ENCODE results near the gene RBM8A.

RBM8A gene

DNA sequence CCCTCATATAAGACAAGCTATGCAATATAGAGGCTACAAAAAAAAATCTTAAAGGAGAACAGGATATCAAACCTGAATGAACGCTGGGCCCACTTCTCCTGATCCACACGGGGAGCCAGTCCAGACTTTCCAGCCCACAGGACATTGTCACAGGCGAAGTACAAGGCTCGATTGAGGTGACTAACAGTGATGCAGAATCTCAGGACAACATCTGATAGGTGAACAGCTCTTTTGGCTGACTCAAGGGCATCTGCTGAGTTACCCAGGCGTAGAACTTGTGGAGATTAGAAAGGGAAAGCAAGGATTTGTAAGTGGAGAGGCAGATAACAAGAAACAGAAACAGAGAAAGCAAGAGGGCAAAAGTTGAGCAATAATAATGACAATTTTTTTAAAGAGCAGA is 10.5 kb downstream of the RBM8A start:
- Mint-ChIP-seq H3K27ac (peak overlapping the region; percentile 81), H3K9me3 (no peaks in the 10 kb centered on the region), H3K4me1 (ENCODE audit: low read depth) (peaks cover 59% of the 10 kb centered on the region), H3K36me3 (ENCODE audit: low read depth) (peaks cover 77% of the 10 kb centered on the region), H3K4me3 (peak overlapping the region; percentile 93), H3K27me3 (no peaks in the 10 kb centered on the region)
- no peak for DNase-seq

DNA sequence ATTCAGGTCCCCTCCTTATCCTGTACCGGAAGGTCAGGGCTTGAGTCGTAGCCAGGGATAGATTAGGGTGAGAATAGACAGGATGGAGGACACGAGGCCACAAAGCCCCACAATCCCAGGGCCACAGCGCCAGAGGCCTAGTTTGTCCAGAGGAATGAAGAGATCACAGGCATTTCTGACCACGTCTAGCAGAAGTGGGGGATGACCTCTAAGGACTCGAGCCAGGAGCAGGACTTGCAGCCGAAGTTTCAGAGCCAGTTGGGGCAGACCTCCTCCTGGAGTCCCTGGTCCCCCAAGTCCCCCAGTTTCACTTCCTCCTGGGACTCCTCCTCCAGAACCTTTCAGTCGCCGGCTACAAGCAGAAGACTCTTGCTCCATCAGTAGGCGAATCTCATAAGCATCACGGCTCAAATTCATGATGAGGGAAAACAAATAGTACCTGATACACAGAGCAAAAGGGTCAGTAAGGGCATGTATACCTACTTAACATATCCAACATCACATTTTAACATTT is 15.1 kb downstream of the RBM8A start:
- peak overlapping the region; percentile 62 for H3K27ac Mint-ChIP-seq

DNA sequence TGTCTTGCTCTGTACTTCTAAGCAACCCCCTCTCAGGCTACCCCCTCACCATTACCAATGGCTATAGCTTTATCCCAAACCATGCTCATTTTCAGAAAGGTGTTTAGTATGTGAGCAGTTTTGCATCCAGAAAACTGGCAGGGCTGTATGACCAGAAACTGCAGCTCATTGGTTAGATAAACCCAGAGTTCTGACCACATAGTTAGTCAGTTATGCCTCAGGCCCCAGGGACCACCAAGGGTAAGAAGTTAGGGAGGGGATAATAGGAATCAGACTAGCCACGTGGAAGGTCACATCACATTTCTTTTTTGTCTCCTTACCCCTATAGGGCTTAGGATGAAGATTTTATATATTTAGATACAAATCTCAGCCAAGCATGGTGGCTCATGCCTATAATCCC is 18.6 kb downstream of the RBM8A start:
- Mint-ChIP-seq H3K4me3 (no peak overlapping the region), H3K9me3 (no peaks in the 10 kb centered on the region), H3K4me1 (ENCODE audit: low read depth) (peaks cover 12% of the 10 kb centered on the region), H3K27me3 (no peaks in the 10 kb centered on the region), H3K36me3 (ENCODE audit: low read depth) (peaks cover 38% of the 10 kb centered on the region), H3K27ac (no peak overlapping the region)
- DNase-seq, result no peak

More for the DNA sequence above, 15.1 kb downstream of the RBM8A start:
- Mint-ChIP-seq H3K9me3 (no peaks in the 10 kb centered on the region), H3K27me3 (no peaks in the 10 kb centered on the region), H3K36me3 (ENCODE audit: low read depth) (peaks cover 67% of the 10 kb centered on the region), H3K4me3 (no peak overlapping the region), H3K4me1 (ENCODE audit: low read depth) (peaks cover 30% of the 10 kb centered on the region)
- no peak for DNase-seq

DNA sequence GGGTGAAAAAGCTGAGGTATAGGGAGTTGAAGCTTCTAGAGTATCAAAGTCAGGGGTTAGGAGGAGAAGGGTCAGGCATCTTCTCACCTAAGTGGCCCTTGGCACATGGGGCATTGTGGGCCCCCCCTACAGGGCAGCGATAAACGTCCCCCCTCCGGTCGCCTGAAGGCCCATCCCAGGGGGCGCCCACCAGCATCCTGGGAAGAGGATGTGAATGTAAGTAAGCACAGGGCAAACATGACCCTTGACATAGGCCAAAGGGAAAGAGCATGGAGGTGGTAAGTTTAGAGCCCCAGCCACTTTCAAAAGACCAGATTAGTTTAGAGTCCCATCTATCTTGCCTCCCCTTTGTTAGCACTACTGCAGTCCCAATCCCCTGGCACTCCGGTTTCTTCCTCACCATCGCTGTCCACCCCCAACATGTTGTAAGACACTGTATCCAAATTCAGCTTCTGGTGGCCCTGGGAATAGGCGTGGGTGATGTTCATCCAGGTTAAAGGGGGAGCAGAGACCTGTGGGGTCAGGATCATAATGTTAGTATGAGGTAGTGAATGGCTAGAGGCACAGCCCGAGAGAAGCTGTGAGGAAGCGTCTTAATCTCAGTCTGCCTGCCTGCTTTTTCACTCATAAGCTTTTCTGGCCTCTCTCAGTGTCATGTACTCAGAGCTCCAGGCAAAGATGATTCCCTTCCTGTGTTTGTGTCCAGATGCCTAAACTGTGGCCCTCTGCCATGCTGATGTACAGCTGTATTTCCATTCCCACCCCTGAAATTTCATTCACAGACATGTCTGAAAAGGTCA is 20.1 kb downstream of the RBM8A start:
- no peak overlapping the region for H3K4me3 Mint-ChIP-seq
- peaks cover 5% of the 10 kb centered on the region for H3K4me1 Mint-ChIP-seq (ENCODE audit: low read depth)
- DNase-seq, result no peak
- peaks cover 24% of the 10 kb centered on the region for H3K36me3 Mint-ChIP-seq (ENCODE audit: low read depth)
- H3K9me3 Mint-ChIP-seq, result no peaks in the 10 kb centered on the region
- no peak overlapping the region for H3K27ac Mint-ChIP-seq
- no peaks in the 10 kb centered on the region for H3K27me3 Mint-ChIP-seq

DNA sequence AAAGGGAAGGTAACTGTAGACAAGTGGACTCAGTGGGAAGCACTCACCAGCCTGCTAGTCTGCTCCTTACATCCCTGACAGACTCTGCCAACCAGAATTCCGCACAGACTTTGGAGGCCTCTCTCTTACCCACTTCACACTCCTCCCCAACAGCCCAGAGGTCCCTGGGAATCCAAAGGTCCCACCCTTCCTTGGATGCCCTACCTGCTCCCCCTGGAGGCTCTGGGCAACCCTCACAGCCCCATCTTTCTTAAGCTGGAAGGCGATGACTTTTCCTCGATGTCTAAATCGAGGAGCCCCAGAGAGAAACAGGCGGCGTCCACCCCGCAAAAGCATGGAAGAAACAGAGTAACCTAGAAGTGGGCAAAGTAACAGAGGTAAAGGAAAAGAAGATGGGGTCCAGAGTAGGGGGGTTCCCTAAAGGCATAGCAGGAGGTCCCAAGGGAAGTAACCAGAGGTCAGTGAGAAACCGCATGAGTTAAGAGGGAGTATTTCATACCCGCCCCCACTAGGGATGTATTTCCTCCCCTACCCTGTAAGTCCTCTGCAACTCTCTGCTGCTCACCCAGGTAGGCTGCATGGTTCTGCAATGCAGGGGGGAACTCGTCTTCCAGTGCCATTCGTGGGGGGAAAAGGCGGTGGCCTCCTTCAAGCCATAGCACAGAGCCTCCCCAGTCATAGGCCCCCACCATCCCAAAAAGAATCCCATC is 25.8 kb downstream of the RBM8A start:
- no peak overlapping the region for H3K4me3 Mint-ChIP-seq
- H3K4me1 Mint-ChIP-seq (ENCODE audit: low read depth), result no peaks in the 10 kb centered on the region
- peaks cover 10% of the 10 kb centered on the region for H3K36me3 Mint-ChIP-seq (ENCODE audit: low read depth)
- no peaks in the 10 kb centered on the region for H3K27me3 Mint-ChIP-seq
- H3K27ac Mint-ChIP-seq, result no peak overlapping the region
- DNase-seq, result no peak
- H3K9me3 Mint-ChIP-seq, result no peaks in the 10 kb centered on the region

DNA sequence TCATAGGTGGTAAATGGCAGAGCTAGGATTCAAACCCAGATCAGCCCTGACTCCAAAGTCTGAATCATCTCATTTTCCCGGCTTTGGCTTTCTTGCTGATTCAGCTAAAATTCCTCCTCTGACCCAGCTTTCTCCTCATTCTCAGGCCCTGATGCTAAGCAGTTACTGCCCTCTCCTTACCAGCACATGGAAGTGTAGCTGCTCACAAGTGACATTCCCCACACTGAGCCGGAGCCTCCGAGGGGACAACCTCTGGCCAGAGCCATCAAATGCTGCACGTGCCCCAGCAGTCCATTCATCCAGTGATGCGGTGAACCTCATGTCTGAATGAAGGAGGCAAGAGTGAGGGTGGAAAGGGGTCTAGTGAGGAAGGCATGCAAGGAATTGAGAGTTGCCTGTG is 28.5 kb downstream of the RBM8A start:
- H3K36me3 Mint-ChIP-seq (ENCODE audit: low read depth), result peaks cover 10% of the 10 kb centered on the region
- no peak overlapping the region for H3K4me3 Mint-ChIP-seq
- no peaks in the 10 kb centered on the region for H3K27me3 Mint-ChIP-seq
- no peak for DNase-seq
- no peaks in the 10 kb centered on the region for H3K9me3 Mint-ChIP-seq
- no peak overlapping the region for H3K27ac Mint-ChIP-seq
- H3K4me1 Mint-ChIP-seq (ENCODE audit: low read depth), result no peaks in the 10 kb centered on the region

DNA sequence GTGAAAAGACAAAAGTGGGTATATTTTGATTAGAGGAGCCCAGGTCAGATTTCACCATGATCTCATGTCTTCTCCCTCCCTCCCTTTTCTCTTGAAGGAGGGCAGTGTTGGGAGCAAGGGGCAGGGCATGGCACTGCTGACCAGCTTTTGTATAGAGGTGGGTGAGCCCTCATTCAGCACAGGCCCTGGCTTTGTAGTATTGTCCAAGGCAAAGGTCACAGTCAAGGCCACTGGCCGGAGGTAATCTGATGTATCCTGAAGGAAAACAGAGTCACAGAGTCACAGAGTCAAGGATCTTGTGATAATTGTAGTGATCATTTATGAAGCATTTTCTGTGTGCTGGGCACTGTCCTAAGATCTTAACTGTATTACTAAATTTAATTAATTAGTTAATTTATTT is 29.3 kb downstream of the RBM8A start:
- H3K9me3 Mint-ChIP-seq, result no peaks in the 10 kb centered on the region
- peaks cover 10% of the 10 kb centered on the region for H3K36me3 Mint-ChIP-seq (ENCODE audit: low read depth)
- H3K4me1 Mint-ChIP-seq (ENCODE audit: low read depth), result no peaks in the 10 kb centered on the region
- H3K27ac Mint-ChIP-seq, result no peak overlapping the region
- H3K27me3 Mint-ChIP-seq, result no peaks in the 10 kb centered on the region
- DNase-seq, result no peak
- no peak overlapping the region for H3K4me3 Mint-ChIP-seq

DNA sequence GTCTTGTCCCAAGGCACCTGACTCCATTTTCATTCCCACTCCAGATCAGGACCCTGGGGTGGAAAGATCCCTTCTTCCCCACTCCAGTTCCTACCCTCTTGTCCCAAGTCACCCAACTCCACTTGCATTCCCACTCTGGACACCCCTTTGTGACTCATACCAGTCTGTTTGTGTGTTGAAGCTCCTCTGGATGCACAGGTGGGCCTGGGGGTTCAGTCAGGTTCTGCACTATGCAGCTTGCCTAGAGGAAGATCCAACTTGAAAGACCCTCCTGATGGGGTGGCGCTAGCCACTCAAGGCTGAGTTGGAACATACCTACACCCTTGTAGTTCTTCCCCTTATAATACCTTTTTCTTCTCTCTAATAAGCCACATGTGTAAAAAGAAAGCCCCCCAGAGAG is 31.8 kb downstream of the RBM8A start:
- no peaks in the 10 kb centered on the region for H3K27me3 Mint-ChIP-seq
- no peak for DNase-seq
- H3K36me3 Mint-ChIP-seq (ENCODE audit: low read depth), result peaks cover 4% of the 10 kb centered on the region

DNA sequence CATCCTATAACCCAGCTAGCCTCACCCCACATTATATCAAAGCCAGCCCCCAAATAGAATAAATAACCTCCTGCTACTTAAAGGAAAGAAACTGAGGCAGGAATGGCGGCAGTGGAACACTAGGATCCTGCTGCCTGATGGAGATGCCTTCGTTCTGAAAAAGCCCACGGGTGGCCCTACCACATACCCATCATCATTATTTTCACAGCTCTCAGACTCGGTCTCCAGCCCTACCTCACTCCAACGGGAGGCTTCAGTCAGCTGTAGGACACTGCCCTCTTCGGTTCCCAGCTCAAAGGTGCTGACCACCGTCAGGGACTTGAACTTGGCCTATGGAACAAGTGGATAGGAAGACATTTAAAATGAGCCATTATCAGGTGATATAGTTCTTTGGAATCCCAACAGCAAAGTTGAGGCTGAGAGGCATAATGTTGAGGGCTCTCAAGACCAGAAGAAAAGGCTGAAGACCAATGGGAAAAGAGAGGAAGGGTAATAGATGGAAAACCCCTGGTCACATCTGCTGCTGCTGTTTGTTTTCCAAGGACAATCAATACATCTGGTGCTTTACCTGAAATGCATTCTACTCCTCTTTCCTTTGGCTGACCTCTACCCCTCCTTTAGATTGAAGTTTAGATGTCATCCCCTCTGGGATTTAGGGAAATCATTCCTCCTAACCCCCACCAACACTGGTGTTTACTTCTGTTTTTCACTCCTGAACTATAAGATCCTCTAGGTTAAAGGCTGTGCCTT is 33.8 kb downstream of the RBM8A start:
- Mint-ChIP-seq H3K36me3 (ENCODE audit: low read depth) (peaks cover 2% of the 10 kb centered on the region), H3K4me1 (ENCODE audit: low read depth) (no peaks in the 10 kb centered on the region), H3K27ac (no peak overlapping the region), H3K9me3 (no peaks in the 10 kb centered on the region), H3K4me3 (no peak overlapping the region), H3K27me3 (no peaks in the 10 kb centered on the region)
- DNase-seq, result no peak

More for the DNA sequence above, 31.8 kb downstream of the RBM8A start:
- no peak overlapping the region for H3K27ac Mint-ChIP-seq
- no peak overlapping the region for H3K4me3 Mint-ChIP-seq
- no peaks in the 10 kb centered on the region for H3K4me1 Mint-ChIP-seq (ENCODE audit: low read depth)
- H3K9me3 Mint-ChIP-seq, result no peaks in the 10 kb centered on the region

DNA sequence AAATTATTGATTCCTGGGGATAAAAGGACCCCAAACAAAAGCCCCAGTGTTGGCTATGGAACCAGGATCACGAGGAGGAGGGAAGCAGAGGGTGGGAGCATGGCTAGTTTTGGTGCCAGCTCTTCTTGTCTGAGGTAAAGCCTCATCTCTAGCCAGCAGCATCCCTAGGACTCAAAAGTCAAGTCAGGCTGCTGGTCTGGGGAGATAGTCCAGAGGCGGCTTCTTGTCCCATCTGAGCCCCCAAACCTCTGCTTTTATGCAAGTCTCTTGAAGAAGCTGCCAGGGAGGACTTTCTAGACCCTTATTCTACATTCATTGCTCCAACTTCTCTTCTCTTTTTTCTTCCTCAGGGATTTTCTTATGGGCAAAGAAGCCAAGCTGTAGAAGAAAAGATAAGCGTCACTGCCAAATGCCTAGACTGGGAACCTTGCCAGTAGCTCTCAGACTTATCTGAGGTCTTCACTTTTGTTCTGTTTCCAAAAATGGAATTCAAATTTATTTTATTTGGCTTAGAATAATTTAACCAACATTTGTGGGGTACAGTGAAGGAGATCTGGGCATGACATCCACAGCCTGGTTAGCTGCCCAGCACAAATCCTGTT is 34.7 kb downstream of the RBM8A start:
- Mint-ChIP-seq H3K27me3 (no peaks in the 10 kb centered on the region), H3K36me3 (ENCODE audit: low read depth) (no peaks in the 10 kb centered on the region), H3K4me3 (no peak overlapping the region), H3K27ac (no peak overlapping the region), H3K4me1 (ENCODE audit: low read depth) (no peaks in the 10 kb centered on the region), H3K9me3 (no peaks in the 10 kb centered on the region)
- DNase-seq, result no peak

DNA sequence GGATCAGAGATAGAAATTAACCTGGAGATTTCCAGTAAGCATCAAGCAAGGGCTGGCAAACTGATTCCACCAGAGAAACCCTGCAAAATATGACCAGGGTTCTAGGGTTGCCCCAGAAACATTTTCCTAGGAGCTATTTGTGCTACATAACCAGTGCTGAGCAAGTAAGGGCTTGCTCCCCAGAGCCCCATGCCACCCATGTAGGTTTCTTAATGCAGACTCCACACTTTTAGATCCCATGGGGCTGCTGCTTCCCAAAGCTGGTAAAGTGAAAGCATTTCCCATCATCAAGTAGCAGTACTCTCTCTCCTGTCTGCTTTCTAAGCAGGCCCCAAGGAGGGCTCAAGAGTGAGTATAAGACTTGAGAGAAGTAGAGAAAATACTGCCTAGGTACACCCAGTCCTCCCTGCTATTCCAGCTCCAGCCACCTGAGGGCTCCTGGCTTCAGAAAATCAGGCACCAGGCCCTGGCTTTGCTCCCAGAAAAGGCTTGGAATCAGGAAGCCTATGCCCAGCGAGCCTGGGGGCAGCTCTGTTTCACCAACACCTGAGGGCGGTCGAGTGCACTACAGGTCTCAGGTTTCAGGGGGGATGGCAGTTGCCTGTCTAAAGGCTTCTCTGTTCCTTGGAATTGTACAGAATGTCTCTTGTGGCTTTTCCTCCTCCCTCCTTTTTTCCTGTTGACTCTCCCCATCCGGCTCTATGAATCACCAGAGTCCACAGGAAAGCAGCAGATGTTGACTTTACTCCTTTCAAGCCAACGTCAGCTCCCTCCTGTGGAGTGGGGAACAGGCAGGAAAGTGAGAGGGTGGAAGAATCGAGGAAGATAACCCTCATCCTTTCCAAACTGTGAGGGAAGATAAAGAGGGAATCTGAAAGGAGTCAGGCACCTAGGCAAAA is 35.4 kb downstream of the RBM8A start:
- Mint-ChIP-seq H3K27ac (no peak overlapping the region), H3K36me3 (ENCODE audit: low read depth) (no peaks in the 10 kb centered on the region), H3K4me1 (ENCODE audit: low read depth) (peaks cover 1% of the 10 kb centered on the region), H3K4me3 (no peak overlapping the region), H3K27me3 (no peaks in the 10 kb centered on the region), H3K9me3 (no peaks in the 10 kb centered on the region)
- peak; percentile 69 for DNase-seq

DNA sequence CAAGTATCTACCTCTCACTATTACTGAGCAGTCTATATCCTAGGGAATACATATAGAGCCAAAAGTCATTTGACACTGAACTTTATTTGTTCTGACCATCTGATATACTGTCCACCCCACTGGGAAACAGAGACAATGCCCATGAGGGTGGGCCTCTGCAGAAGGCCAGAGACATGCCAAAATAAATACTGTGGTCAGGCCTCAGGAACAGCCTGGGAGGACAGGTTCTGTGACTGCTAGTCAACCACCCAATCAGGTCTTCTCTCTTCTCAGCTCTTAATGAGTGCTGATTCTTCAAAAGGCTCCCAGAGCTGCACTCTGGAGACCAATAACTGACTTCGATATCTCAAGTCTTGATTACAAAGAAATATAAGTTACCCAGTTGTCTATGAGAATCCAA is 36.1 kb downstream of the RBM8A start:
- Mint-ChIP-seq H3K27me3 (no peaks in the 10 kb centered on the region), H3K36me3 (ENCODE audit: low read depth) (no peaks in the 10 kb centered on the region), H3K27ac (no peak overlapping the region), H3K9me3 (no peaks in the 10 kb centered on the region), H3K4me3 (no peak overlapping the region), H3K4me1 (ENCODE audit: low read depth) (peaks cover 7% of the 10 kb centered on the region)
- DNase-seq, result no peak

DNA sequence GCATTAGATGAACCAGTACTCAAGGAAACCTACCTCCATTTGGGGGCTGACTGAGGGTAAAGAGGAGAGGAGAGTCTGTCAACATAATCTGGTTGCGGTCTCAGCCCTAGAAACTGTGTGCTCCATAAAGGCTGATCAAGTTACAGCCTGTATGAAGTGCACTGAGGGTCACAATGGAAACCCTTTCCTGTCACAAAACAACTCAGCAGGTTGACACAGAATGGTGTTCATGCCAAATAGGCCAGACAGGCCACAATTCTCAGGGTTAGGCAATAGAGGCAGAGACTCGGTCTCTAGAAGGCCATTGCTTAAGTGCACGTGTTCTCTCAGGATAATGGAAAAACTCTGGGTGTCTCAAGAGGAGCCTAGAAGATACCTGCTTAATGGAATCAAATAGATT is 37.6 kb downstream of the RBM8A start:
- Mint-ChIP-seq H3K36me3 (ENCODE audit: low read depth) (no peaks in the 10 kb centered on the region), H3K4me1 (ENCODE audit: low read depth) (peaks cover 18% of the 10 kb centered on the region), H3K9me3 (no peaks in the 10 kb centered on the region), H3K4me3 (no peak overlapping the region), H3K27me3 (peaks cover 7% of the 10 kb centered on the region), H3K27ac (no peak overlapping the region)
- no peak for DNase-seq

Measured in activated T-cell treated with anti-CD3 and anti-CD28 coated beads, Interleukin-2, amount 50 U/mL, for 24 hours (primary cell).